Trophoblast cell (in vitro differentiated cells and primary cell): ENCODE results near the gene RBBP6.

Experiments
- DNase-seq, 2 donors: peaks; one replicate each; pipeline ENCODE4 v3.0.0-alpha.2; 2016
- H2AFZ ChIP-seq: 2 replicates; pipeline ENCODE4 v1.6.1; 2013; ENCODE audit warnings: low read length, moderate library complexity, mild to moderate bottlenecking; ENCODE audit not compliant: insufficient read depth, poor library complexity
- H2AK5ac ChIP-seq: 2 replicates; pipeline ENCODE4 v1.6.1; 2013; ENCODE audit warnings: mild to moderate bottlenecking, low read length
- H2BK120ac ChIP-seq: 2 replicates; pipeline ENCODE4 v1.6.1; 2013; ENCODE audit warnings: low read length, mild to moderate bottlenecking, moderate library complexity; ENCODE audit not compliant: insufficient read depth, poor library complexity
- H2BK12ac ChIP-seq: 2 replicates; pipeline ENCODE4 v1.6.1; 2013; ENCODE audit warnings: mild to moderate bottlenecking, low read length, moderate library complexity
- H2BK5ac ChIP-seq: 2 replicates; pipeline ENCODE4 v1.6.1; 2013; ENCODE audit warnings: low read length, low read depth, moderate library complexity, mild to moderate bottlenecking; ENCODE audit not compliant: poor library complexity
- H3K14ac ChIP-seq: 2 replicates; pipeline ENCODE4 v1.6.1; 2013; ENCODE audit warnings: mild to moderate bottlenecking, low read length
- H3K18ac ChIP-seq: 2 replicates; pipeline ENCODE4 v1.6.1; 2013; ENCODE audit warnings: mild to moderate bottlenecking, low read length
- H3K23ac ChIP-seq: 2 replicates; pipeline ENCODE4 v1.6.1; 2013; ENCODE audit warnings: low read length
- H3K27ac ChIP-seq: 2 replicates; pipeline ENCODE4 v1.5.1; 2013; ENCODE audit warnings: low read depth, mild to moderate bottlenecking, inconsistent platforms, low read length, moderate library complexity
- H3K27me3 ChIP-seq: 2 replicates; pipeline ENCODE4 v1.6.1; 2013; ENCODE audit warnings: inconsistent platforms, mild to moderate bottlenecking, low read length, moderate library complexity; ENCODE audit not compliant: insufficient read depth
- H3K36me3 ChIP-seq, 2 experiments: 1 replicate in 1 of 2; 2 replicates in 1 of 2; pipeline ENCODE4 v1.6.1; 2013; ENCODE audit warnings: low read length in 2 of 2, mild to moderate bottlenecking in 2 of 2, moderate library complexity in 1 of 2; ENCODE audit not compliant: insufficient read depth in 2 of 2, control insufficient read depth in 1 of 2
- H3K4ac ChIP-seq: 2 replicates; pipeline ENCODE4 v1.6.1; 2013; ENCODE audit warnings: low read depth, mild to moderate bottlenecking, low read length, moderate library complexity
- H3K4me1 ChIP-seq, 2 experiments: 1 replicate in 1 of 2; 2 replicates in 1 of 2; pipeline ENCODE4 v1.6.1; 2013; ENCODE audit warnings: low read length in 2 of 2, mild to moderate bottlenecking in 2 of 2, moderate library complexity in 1 of 2; ENCODE audit not compliant: insufficient read depth in 2 of 2, control insufficient read depth in 1 of 2
- H3K4me2 ChIP-seq: 2 replicates; pipeline ENCODE4 v1.6.1; 2013; ENCODE audit warnings: inconsistent platforms, mild to moderate bottlenecking, low read length, moderate library complexity
- H3K4me3 ChIP-seq: 2 replicates; pipeline ENCODE4 v1.5.1; 2013; ENCODE audit warnings: mild to moderate bottlenecking, low read depth, low read length, inconsistent platforms
- H3K79me1 ChIP-seq: one replicate; pipeline ENCODE4 v1.6.1; 2013; ENCODE audit warnings: low read length
- H3K79me2 ChIP-seq: 2 replicates; pipeline ENCODE4 v1.6.1; 2013; ENCODE audit warnings: low read length, mild to moderate bottlenecking; ENCODE audit not compliant: control insufficient read depth, insufficient read depth, poor library complexity
- H3K9ac ChIP-seq: 2 replicates; pipeline ENCODE4 v1.6.1; 2013; ENCODE audit warnings: mild to moderate bottlenecking, low read length
- H3K9me3 ChIP-seq: 2 replicates; pipeline ENCODE4 v1.6.1; 2013; ENCODE audit warnings: low read depth, mild to moderate bottlenecking, control low read depth, inconsistent platforms, low read length; ENCODE audit not compliant: insufficient read depth
- H4K12ac ChIP-seq: 2 replicates; pipeline ENCODE4 v1.6.1; 2013; ENCODE audit warnings: low read depth, mild to moderate bottlenecking, low read length, moderate library complexity
- H4K8ac ChIP-seq: 2 replicates; pipeline ENCODE4 v1.6.1; 2013; ENCODE audit warnings: low read depth, mild to moderate bottlenecking, low read length, moderate library complexity
- H4K91ac ChIP-seq: one replicate; pipeline ENCODE4 v1.6.1; 2013; ENCODE audit warnings: low read depth, mild to moderate bottlenecking, low read length, moderate library complexity
- WGBS: extraction: QIAGEN DNeasy Blood & Tissue Kit; methylation state at CpG from one replicate; pipeline ENCODE4 v1.1.7; 2013; ENCODE audit warnings: missing lambda C conversion rate; ENCODE audit not compliant: insufficient read length, insufficient coverage; ENCODE audit errors: extremely low coverage; 5-methylcytosine and 5-hydroxymethylcytosine counted together

RBBP6 gene

DNA sequence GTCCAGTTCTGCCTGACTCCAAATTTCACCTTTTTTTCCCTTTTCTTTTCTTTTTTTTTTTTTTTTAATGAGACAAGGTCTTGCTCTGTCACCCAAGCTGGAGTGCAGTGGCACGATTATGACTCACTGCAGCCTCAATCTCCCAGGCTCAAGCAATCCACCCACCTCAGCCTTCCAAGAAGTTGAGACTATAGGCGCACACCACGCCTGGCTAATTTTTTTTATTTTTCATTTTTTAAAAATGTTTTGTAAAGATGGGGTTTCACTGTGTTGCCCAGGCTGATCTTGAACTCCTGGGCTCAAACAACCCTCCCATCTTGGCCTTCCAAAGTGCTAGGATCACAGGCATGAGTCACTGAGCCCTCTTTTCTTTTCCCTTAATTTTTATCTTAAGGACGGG, 33.4 kb upstream of the RBBP6 start:
- H3K18ac ChIP-seq = no peak overlapping the region
- H2BK12ac ChIP-seq = no peak overlapping the region
- no peaks in the 10 kb centered on the region for H3K36me3 ChIP-seq
- H2AK5ac ChIP-seq = no peak overlapping the region
- no peak overlapping the region for H3K23ac ChIP-seq
- H3K4me3 ChIP-seq = no peak overlapping the region
- H3K4ac ChIP-seq = no peak overlapping the region
- H4K91ac ChIP-seq = no peak overlapping the region
- H3K4me1 ChIP-seq = peaks cover 0 to 3% of the 10 kb centered on the region in 2 experiments
- WGBS = no CpG with 5 or more reads among the region's 4 CpGs
- no peaks in the 10 kb centered on the region for H3K27me3 ChIP-seq
- H3K79me2 ChIP-seq = no peaks in the 10 kb centered on the region
- H3K9ac ChIP-seq = no peak overlapping the region
- no peaks in the 10 kb centered on the region for H3K9me3 ChIP-seq
- H3K79me1 ChIP-seq = no peaks in the 10 kb centered on the region
- H4K8ac ChIP-seq = no peak overlapping the region
- H2BK5ac ChIP-seq = no peak overlapping the region
- no peak overlapping the region for H2BK120ac ChIP-seq
- no peak overlapping the region for H3K4me2 ChIP-seq
- H4K12ac ChIP-seq = no peak overlapping the region
- no peak overlapping the region for H3K14ac ChIP-seq
- no peak for DNase-seq
- H3K27ac ChIP-seq = no peak overlapping the region
- no peak overlapping the region for H2AFZ ChIP-seq

DNA sequence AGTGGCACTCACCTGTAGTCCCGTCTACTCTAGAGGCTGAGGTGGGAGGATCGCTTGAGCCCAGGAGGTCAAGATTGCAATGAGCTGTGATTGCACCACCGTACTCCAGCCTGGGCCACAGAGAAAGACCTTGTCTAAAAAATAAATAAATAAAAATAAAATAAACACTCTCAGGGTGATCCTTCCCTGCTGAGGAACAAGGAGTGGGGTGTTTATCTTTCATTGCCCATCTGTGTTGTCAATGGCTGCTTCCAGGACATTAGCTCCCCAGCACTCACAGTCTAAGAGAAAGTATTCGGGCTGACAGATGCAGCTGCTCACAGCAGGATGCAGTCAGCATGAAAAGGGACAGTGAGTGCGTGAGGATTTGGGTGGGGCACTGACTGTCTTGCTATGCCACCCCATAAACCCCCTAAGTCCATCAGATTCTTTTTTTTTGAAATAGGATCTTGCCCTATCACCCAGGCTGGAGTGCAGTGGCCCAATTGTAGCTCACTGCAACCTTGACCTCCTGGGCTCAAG, 31.3 kb upstream of the RBBP6 start:
- Histone ChIP-seq H3K4me1 (peaks cover 0 to 3% of the 10 kb centered on the region in 2 experiments), H3K36me3 (no peaks in the 10 kb centered on the region), H3K23ac (no peak overlapping the region), H4K8ac (no peak overlapping the region), H2BK12ac (no peak overlapping the region), H2BK5ac (no peak overlapping the region), H4K91ac (no peak overlapping the region), H3K4me2 (no peak overlapping the region), H2BK120ac (no peak overlapping the region), H3K27ac (no peak overlapping the region), H3K9ac (no peak overlapping the region), H2AFZ (no peak overlapping the region), H2AK5ac (no peak overlapping the region), H3K27me3 (no peaks in the 10 kb centered on the region), H3K4ac (no peak overlapping the region), H3K9me3 (no peaks in the 10 kb centered on the region), H3K14ac (no peak overlapping the region), H4K12ac (no peak overlapping the region), H3K79me1 (no peaks in the 10 kb centered on the region), H3K79me2 (no peaks in the 10 kb centered on the region), H3K4me3 (no peak overlapping the region), H3K18ac (no peak overlapping the region)
- WGBS = no CpG with 5 or more reads among the region's 5 CpGs
- DNase-seq = no peak

- Histone ChIP-seq H3K9ac (no peak overlapping the region), H3K9me3 (no peaks in the 10 kb centered on the region), H3K79me2 (no peaks in the 10 kb centered on the region), H2AFZ (no peak overlapping the region), H3K27me3 (no peaks in the 10 kb centered on the region), H2AK5ac (no peak overlapping the region), H3K79me1 (no peaks in the 10 kb centered on the region), H3K27ac (no peak overlapping the region), H4K91ac (no peak overlapping the region), H3K4me2 (no peak overlapping the region), H3K4me1 (peaks cover 0 to 3% of the 10 kb centered on the region in 2 experiments), H3K4me3 (no peak overlapping the region), H2BK120ac (no peak overlapping the region), H3K14ac (no peak overlapping the region), H3K36me3 (no peaks in the 10 kb centered on the region), H4K12ac (no peak overlapping the region), H3K23ac (no peak overlapping the region), H3K18ac (no peak overlapping the region), H2BK12ac (no peak overlapping the region), H4K8ac (no peak overlapping the region), H3K4ac (no peak overlapping the region), H2BK5ac (no peak overlapping the region)
- DNase-seq = peak; percentile 25 to 41
- WGBS = no CpG with 5 or more reads among the region's 3 CpGs
These were observed 30.8 kb upstream of the RBBP6 start for GRCh38 chr16:24508614-24509013.

DNA sequence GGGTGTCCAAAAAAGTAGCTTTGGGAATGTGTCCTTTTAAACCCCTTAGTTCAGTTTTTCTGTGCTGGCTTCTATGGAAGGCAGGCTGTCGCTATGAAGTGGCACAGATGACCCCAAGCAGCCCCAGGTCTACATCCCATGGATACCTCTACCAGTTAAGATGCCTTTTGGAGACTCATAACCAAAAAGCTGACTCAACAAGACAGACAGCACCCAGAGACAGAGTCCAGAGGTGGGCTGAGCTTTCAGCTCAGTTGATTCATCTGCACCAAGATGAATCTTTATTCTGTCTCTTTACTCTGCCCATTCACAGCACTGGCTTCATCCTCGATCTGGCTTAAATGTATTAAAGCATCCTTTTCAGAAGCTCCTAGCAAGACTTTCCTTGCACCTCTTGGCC, 29.8 kb upstream of the RBBP6 start:
- Histone ChIP-seq H3K4me3 (no peak overlapping the region), H3K4ac (no peak overlapping the region), H4K12ac (no peak overlapping the region), H3K27ac (no peak overlapping the region), H3K18ac (no peak overlapping the region), H3K27me3 (no peaks in the 10 kb centered on the region), H3K79me1 (no peaks in the 10 kb centered on the region), H2BK12ac (no peak overlapping the region), H4K91ac (no peak overlapping the region), H3K4me1 (peaks cover 0 to 3% of the 10 kb centered on the region in 2 experiments), H3K79me2 (no peaks in the 10 kb centered on the region), H4K8ac (no peak overlapping the region), H3K4me2 (no peak overlapping the region), H2BK120ac (no peak overlapping the region), H3K23ac (no peak overlapping the region), H2AFZ (no peak overlapping the region), H3K36me3 (no peaks in the 10 kb centered on the region), H2AK5ac (no peak overlapping the region), H3K14ac (no peak overlapping the region), H3K9ac (no peak overlapping the region), H3K9me3 (no peaks in the 10 kb centered on the region), H2BK5ac (no peak overlapping the region)
- no peak for DNase-seq
- no CpG with 5 or more reads among the region's 2 CpGs for WGBS
